Stomach (tissue), 9 donors: ENCODE measurements around the gene S1PR2. TPM values are rescaled to one million over a fixed set of nuclear protein-coding genes. Genes with fewer than 3 reads are reported as not detected.

ENCODE experiments used
- DNase-seq, 2 donors: peaks; one replicate each; pipeline versions ENCODE4 v3.0.0 to v3.0.0-alpha.2; 2013 to 2019
- H3K27ac ChIP-seq, 5 donors: fragments of 200-600 bp in 4 of 5; sonication (generic) in 4 of 5; one replicate each; pipeline ENCODE4 v1.5.1; 2013 to 2019; ENCODE audit warnings: mild to moderate bottlenecking in 1 of 5, moderate library complexity in 1 of 5
- H3K27me3 ChIP-seq, 3 donors: fragments of 200-600 bp; sonication (generic); one replicate each; pipeline ENCODE4 v1.5.1; 2017 to 2019; ENCODE audit warnings: mixed run types in 1 of 3
- H3K36me3 ChIP-seq, 4 donors: fragments of 200-600 bp; sonication (generic); 1 replicate in 3 of 4; 2 replicates in 1 of 4; pipeline ENCODE4 v1.5.1; 2016 to 2019
- H3K4me1 ChIP-seq, 4 donors: fragments of 200-600 bp; sonication (generic); one replicate each; pipeline ENCODE4 v1.5.1; 2016 to 2019
- H3K4me3 ChIP-seq, 4 donors: fragments of 200-600 bp; sonication (generic) in 3 of 4; one replicate each; pipeline ENCODE4 v1.5.1; 2016 to 2019; ENCODE audit warnings: mild to moderate bottlenecking in 1 of 4
- H3K9me3 ChIP-seq, 4 donors: fragments of 200-600 bp; sonication (generic); one replicate each; pipeline ENCODE4 v1.5.1; 2016 to 2019
- CTCF ChIP-seq, 7 experiments: fragments of 450-650 bp in 4 of 7; fragments of 200-600 bp in 3 of 7; sonication (generic) in 3 of 7; IDR thresholded peaks; one replicate each; pipeline ENCODE4 v1.5.1; 2016 to 2019; ENCODE audit warnings: antibody characterized with exemption in 7 of 7, control low read depth in 2 of 7, mild to moderate bottlenecking in 1 of 7
- EP300 ChIP-seq: sonication (generic); formaldehyde crosslinking; IDR thresholded peaks from one replicate; pipeline ENCODE4 v1.6.1; 2017; ENCODE audit warnings: antibody characterized with exemption
- POLR2A ChIP-seq, 4 donors: fragments of 450-650 bp; IDR thresholded peaks; one replicate each; pipeline ENCODE4 v1.6.1; 2016; ENCODE audit warnings: antibody characterized with exemption in 4 of 4, control low read depth in 2 of 4, mild to moderate bottlenecking in 1 of 4, moderate library complexity in 1 of 4
- POLR2AphosphoS5 ChIP-seq, 3 donors: sonication (generic); formaldehyde crosslinking; IDR thresholded peaks; one replicate each; pipeline ENCODE4 v1.6.1; 2016; ENCODE audit warnings: antibody characterized with exemption in 3 of 3
- WGBS, 5 donors: extraction: QIAGEN DNeasy Blood & Tissue Kit in 3 of 5; methylation state at CpG; one replicate each; pipeline versions ENCODE4 v1.1.5 to v1.1.7; 2013 to 2018; 5-methylcytosine and 5-hydroxymethylcytosine counted together
- intact Hi-C: fragments of 100-400 bp; cut with DNase I; formaldehyde crosslinking; loops from one replicate; pipeline ENCODE4 v1.15.1; 2023; ENCODE audit warnings: low total_unique reads
- polyA plus RNA-seq, 3 donors: library from polyadenylated mRNA; stranded (reverse); fragments of 200-250 nt; gene quantifications; one replicate each; pipeline ENCODE4 v1.2.3, GENCODE V29; 2013
- total RNA-seq, 5 donors: library from RNA; depleted of rRNA; stranded (reverse); fragments of >200 nt; gene quantifications; one replicate each; pipeline versions ENCODE4 v1.1.0 to v1.2.3, GENCODE V29; 2014 to 2016
- donor health status: healthy with polysubstance abuse.
- donor health status: Bipolar disorder and iron deficiency.
- donor health status: healthy.

The S1PR2 gene
- total and polyA plus RNA-seq, 8 donors = 0.29 to 11.7 (median 2.7) TPM; not detected in 1

- Histone ChIP-seq H3K27ac (peak overlapping the region in 4 of 5 donors; percentile 89 to 94 (median 92)), H3K36me3 (peaks cover 13 to 14% (median 13%) of the 10 kb centered on the region in 4 donors), H3K9me3 (no peaks in the 10 kb centered on the region), H3K4me1 (peaks cover 10 to 47% (median 43%) of the 10 kb centered on the region in 4 donors), H3K27me3 (peaks cover 0 to 7% (median 0%) of the 10 kb centered on the region in 3 donors), H3K4me3 (no peak overlapping the region)
- WGBS, 5 donors = 71 to 85% (median 73%) methylated on average over 5 of the region's 5 CpGs
- no peak for DNase-seq
- TF ChIP-seq POLR2A (IDR thresholded peaks at IDR 0.05) = no peak
- TF ChIP-seq CTCF (IDR thresholded peaks at IDR 0.05) = no peak
- TF ChIP-seq EP300 = no peak
- no peak for TF ChIP-seq POLR2AphosphoS5 (IDR thresholded peaks at IDR 0.05)
- intact Hi-C loops = no loop called here
Observed at GRCh38 chr19:10228393-10228792, 2.7 kb downstream of the S1PR2 start.

- Histone ChIP-seq H3K36me3 (peaks cover 13 to 17% (median 14%) of the 10 kb centered on the region in 4 donors), H3K27me3 (peaks cover 0 to 7% (median 0%) of the 10 kb centered on the region in 3 donors), H3K4me3 (peak overlapping the region in 3 of 4 donors; percentile 0 to 7 (median 3)), H3K4me1 (peaks cover 10 to 47% (median 43%) of the 10 kb centered on the region in 4 donors), H3K27ac (peak overlapping the region; percentile 62 to 88 (median 75)), H3K9me3 (no peaks in the 10 kb centered on the region)
- intact Hi-C loops = no loop called here
- no peak for TF ChIP-seq POLR2AphosphoS5 (IDR thresholded peaks at IDR 0.05)
- TF ChIP-seq EP300 = no peak
- TF ChIP-seq POLR2A (IDR thresholded peaks at IDR 0.05) = no peak
- no peak for TF ChIP-seq CTCF (IDR thresholded peaks at IDR 0.05)
- 59 to 67% (median 60%) methylated on average over 11 to 28 of the region's 28 CpGs for WGBS, 5 donors
- DNase-seq = peak in 1 of 2 donors; percentile 78
Observed at GRCh38 chr19:10227026-10227971, 3.8 kb downstream of the S1PR2 start.

GRCh38 chr19:10226376-10227025 lies 4.6 kb downstream of the S1PR2 start:
- Histone ChIP-seq H3K27me3 (peaks cover 0 to 7% (median 0%) of the 10 kb centered on the region in 3 donors), H3K36me3 (peaks cover 13 to 17% (median 14%) of the 10 kb centered on the region in 4 donors), H3K4me3 (peak overlapping the region in 2 of 4 donors; percentile 0 to 7), H3K4me1 (peaks cover 10 to 45% (median 40%) of the 10 kb centered on the region in 4 donors), H3K9me3 (no peaks in the 10 kb centered on the region), H3K27ac (peak overlapping the region; percentile 62 to 88 (median 75))
- peak; percentile 44 to 94 for DNase-seq
- intact Hi-C loops = no loop called here
- 44 to 58% (median 55%) methylated on average over 11 to 13 of the region's 13 CpGs for WGBS, 5 donors
- TF ChIP-seq CTCF (IDR thresholded peaks at IDR 0.05) (no peak), POLR2AphosphoS5 (IDR thresholded peaks at IDR 0.05) (peak; percentile 66 to 84 (median 82))

DNA sequence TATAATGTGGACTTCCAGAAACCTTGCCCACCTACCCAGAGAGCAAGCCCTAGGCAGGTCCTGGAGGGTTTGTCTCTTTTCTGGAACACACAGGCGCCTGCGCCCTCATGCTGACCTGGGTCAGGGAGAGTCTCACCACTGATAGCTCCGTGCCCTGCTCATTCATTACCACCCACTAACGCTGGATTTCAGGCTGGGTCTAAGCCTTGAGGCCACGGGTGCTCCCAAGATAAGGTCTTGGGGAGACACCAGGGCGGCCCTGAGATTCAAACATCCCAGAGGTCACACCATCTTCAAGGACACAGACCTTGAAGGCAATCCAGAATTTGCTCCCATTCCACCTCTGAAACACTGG lies 5.1 kb downstream of the S1PR2 start:
- H3K9me3 ChIP-seq = no peaks in the 10 kb centered on the region
- no peak for TF ChIP-seq POLR2A (IDR thresholded peaks at IDR 0.05)
- TF ChIP-seq POLR2AphosphoS5 (IDR thresholded peaks at IDR 0.05) = no peak
- no peak for TF ChIP-seq EP300
- no peak for DNase-seq
- no peak overlapping the region for H3K4me3 ChIP-seq
- intact Hi-C loops = no loop called here
- H3K27ac ChIP-seq = peak overlapping the region; percentile 44 to 88 (median 75)
- peaks cover 13 to 17% (median 14%) of the 10 kb centered on the region in 4 donors for H3K36me3 ChIP-seq
- WGBS, 5 donors = 65 to 75% (median 74%) methylated on average over 4 to 6 of the region's 6 CpGs
- H3K4me1 ChIP-seq = peaks cover 10 to 40% (median 37%) of the 10 kb centered on the region in 4 donors
- H3K27me3 ChIP-seq = peaks cover 0 to 7% (median 0%) of the 10 kb centered on the region in 3 donors
